Epithelial cell of prostate (primary cell): ENCODE measurements around the gene PPM1M.

Source experiments
- DNase-seq: peaks from one replicate; pipeline ENCODE4 v3.0.0-alpha.2; 2011; ENCODE audit warnings: low read depth, low spot score
- H3K27ac ChIP-seq: fragments of 450-650 bp; 2 replicates; pipeline ENCODE4 v1.5.1; 2017; ENCODE audit warnings: mild to moderate bottlenecking

The PPM1M gene

DNA sequence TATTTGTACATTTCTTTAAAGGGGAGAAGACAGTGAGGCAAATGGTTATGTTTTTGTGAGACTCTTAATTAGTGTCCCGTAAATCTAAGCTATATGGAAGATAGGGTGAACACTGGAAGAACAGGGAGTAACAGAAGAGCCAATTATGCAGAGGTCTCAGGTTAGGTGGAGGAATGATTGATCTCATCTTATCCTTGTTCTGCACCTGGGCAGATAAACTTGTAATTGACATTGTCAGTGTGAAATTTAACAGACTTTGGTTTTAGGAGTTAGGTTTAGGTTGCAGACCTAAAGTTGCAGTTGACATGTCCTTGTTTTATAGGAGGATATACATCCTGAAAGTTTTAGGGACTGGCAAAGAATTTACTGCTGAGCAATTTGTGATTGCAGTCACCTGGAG is 3.5 kb upstream of the PPM1M start:
- no peak overlapping the region for H3K27ac ChIP-seq

GRCh38 chr3:52243791-52244628 is 1.5 kb upstream of the PPM1M start:
- DNase-seq = no peak

More for the DNA sequence above, 3.5 kb upstream of the PPM1M start:
- DNase-seq = no peak

GRCh38 chr3:52246264-52246620 is 683 bp downstream of the PPM1M start:
- no peak for DNase-seq
- peak overlapping the region; percentile 67 for H3K27ac ChIP-seq

More at GRCh38 chr3:52243791-52244628, 1.5 kb upstream of the PPM1M start:
- H3K27ac ChIP-seq = peak overlapping the region; percentile 67

DNA sequence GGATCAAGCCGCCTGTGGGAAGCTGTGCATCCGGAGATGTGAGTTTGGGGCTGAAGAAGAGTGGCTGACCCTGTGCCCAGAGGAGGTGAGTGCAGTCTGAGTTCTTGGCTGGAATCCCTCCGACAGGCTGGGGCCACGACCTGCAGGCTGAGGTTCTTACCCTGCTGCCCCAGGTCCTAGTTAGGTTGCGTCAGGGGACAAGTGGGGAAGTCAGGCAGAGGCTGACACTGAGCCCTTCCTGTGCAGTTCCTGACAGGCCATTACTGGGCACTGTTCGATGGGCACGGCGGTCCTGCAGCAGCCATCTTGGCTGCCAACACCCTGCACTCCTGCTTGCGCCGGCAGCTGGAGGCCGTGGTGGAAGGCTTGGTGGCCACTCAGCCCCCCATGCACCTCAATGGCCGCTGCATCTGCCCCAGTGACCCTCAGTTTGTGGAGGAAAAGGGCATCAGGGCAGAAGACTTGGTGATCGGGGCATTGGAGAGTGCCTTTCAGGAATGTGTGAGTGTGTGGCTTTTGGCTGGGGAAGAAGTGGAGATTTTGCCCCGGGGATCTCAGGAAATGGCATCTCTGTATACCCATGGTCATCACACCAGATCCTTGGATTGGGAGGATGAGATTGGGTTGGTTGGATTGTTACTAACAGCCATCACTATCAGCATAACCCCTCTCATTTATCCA is 1.3 kb downstream of the PPM1M start:
- no peak for DNase-seq
- H3K27ac ChIP-seq = no peak overlapping the region

DNA sequence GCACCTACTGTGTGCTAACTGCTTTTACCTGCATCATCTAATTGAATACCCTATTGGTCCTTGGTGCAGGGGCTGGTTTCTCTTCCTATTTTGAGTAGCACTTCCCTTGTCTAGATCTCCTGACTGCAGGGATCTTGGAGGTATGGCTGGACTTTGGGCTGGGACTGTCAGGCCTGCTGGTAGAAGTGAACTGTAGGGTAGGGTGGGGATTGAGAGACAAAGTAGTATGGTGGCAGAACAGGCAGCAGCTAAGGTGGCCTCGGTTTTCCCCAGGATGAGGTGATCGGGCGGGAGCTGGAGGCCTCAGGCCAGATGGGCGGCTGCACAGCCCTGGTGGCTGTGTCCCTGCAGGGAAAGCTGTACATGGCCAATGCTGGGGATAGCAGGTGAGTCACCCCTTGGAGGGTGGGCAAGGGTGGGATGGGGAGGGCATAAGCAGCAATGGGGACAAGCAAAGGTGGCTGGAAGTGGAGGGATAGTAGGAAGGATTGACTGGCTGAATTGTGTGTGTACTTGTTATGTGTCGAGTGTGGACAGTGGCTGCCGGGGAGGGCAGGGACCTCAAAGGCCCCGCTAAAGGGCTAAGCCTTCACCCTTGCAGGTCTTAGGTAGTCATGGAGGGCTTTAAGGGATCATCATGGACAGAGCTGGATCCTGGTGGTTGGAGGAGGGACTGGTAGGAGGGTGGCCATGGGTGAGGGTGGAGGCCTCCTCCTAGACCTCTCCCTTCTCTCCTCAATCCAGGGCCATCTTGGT is 2.0 kb downstream of the PPM1M start:
- DNase-seq = no peak

GRCh38 chr3:52248165-52248541 is 2.6 kb downstream of the PPM1M start:
- H3K27ac ChIP-seq = no peak overlapping the region
- no peak for DNase-seq

More for the DNA sequence above, 2.0 kb downstream of the PPM1M start:
- H3K27ac ChIP-seq = no peak overlapping the region

DNA sequence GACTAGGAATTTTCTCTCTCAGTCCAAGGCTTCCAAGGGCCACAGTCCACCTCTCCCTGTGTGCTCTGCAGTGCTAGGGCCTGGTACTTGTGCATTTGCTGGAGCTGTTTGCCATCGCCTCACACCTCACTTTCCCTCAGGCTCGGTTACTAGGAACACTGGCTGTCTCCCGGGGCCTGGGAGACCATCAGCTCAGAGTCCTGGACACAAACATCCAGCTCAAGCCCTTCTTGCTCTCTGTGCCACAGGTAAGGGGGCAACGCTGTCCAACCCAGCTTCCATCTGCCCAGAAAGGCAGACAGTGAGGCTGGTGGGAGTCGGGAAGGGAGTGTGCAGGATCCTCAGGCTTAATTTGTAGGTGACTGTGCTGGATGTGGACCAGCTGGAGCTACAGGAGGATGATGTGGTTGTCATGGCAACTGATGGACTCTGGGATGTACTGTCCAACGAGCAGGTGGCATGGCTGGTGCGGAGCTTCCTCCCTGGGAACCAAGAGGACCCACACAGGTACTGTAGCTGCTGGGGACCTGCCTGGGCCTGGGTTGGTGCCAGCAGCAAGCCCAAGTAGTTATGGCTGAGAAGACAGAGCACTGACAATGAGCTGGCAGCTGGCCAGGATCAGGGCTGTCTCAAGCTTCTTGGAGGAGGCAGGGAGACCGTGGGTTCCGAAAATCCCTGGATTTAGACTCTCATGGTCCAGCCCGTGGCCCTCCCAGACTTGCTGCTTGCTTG is 3.4 kb downstream of the PPM1M start:
- DNase-seq = no peak
- no peak overlapping the region for H3K27ac ChIP-seq

- DNase-seq = no peak
- no peak overlapping the region for H3K27ac ChIP-seq
Observed at GRCh38 chr3:52249683-52250082, 4.1 kb downstream of the PPM1M start.

DNA sequence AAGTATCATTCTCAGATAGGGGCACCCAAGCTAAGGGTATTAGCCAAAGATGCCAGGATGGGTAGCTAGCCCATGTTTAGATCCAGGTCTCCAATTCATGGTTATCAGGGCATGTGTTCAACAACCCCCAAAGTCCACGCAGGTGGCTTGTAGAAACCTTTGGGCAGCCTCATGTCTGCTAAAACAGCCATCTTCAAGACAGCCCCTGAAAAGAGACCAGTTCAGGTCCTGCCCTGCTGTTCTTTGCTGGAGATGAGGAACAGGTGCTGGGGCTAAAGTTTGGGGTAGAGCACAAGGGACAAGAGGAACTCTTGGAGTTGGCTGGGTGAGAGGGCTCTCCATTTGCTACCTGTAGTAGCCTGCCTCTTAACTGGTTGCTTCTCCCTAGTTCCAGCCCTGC is 4.6 kb downstream of the PPM1M start:
- peak overlapping the region; percentile 5 for H3K27ac ChIP-seq
- DNase-seq = no peak

DNA sequence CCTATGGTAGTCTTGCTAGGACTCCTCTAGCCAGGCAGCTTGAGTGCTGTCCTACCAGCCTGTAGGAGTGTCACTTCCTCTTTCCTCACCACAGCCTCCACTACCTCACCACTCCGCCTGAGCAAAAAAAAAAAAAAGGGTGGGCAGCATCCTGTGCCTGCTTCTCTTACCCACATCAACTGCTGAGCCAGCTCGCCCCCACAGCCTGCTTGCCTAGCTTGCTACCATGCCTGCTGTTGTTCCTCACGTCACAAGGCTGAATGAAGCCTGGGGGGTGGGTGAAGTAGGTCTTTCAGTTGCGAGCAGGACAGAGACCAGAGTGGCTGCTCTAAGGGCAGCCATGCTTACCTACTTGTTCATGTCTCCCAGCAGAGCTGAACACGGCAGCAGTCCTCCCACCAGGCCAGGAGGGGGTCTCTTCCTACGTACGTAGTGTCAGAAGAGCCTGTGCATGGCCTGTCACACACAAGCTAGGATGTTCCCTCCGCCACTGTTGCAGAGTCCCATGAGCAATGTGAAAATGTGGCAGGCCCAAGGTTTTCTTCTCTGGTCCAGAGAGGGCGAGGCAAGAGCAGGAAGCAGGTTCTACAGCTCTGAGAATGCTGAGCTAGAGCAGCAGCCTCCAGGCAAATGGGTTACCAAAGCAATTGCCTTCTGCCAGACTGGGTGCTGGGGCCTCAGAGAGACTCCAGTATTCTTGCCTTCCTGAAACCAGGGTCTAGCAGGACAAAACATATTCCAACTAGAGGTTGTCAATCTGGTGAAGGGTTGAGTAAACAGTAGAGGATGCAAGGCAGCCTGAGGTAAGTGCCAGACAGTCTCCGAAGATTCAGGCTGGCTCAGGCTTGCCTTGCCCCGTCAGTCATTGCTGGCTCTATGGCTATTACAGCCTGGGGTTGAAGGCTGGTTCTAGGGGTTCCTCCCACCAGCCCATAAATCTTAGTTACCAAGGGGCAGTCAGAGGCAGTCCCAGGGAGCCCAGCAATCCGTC is 8.1 kb downstream of the PPM1M start:
- H3K27ac ChIP-seq = peak overlapping the region; percentile 70
- no peak for DNase-seq

GRCh38 chr3:52254608-52255007 is 9.0 kb downstream of the PPM1M start:
- no peak for DNase-seq
- peak overlapping the region; percentile 70 for H3K27ac ChIP-seq

DNA sequence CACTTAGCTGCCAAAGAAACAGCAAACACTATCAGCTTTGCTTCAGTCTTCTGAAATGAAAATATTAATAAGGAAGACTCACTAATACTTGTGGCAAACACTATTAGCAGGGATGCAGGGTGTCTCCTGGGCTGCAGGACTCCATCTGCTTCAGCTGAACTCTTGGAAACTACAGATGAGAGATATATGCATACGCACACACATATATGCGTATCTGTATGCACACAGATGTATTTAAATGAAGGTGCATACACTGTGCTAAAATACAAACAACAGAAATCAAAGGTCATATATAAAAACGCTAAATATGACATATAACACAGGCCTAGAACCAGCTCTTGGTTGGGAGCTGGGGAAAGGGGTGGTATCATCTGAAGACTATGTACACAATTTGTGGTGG is 10.6 kb downstream of the PPM1M start:
- no peak for DNase-seq
- H3K27ac ChIP-seq = no peak overlapping the region

DNA sequence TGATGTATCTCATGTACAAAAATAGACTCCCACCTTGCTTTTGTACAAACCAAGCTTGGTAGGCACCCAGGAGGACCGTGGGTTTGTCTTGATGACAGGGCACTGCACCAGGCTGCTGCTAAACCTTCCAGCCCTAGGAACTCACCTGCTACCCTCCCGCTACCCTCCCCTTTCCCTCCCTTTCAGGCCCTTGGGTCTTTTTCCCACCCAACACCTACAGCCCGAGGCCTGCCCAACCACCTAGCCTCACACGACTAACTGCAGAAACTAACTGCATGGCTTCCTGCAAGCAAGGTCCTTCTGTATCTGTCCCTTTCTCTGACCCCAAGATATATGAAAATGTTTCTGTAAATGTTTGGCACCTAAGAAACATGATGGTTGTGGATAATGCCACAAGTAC is 11.1 kb downstream of the PPM1M start:
- H3K27ac ChIP-seq = no peak overlapping the region
- no peak for DNase-seq

DNA sequence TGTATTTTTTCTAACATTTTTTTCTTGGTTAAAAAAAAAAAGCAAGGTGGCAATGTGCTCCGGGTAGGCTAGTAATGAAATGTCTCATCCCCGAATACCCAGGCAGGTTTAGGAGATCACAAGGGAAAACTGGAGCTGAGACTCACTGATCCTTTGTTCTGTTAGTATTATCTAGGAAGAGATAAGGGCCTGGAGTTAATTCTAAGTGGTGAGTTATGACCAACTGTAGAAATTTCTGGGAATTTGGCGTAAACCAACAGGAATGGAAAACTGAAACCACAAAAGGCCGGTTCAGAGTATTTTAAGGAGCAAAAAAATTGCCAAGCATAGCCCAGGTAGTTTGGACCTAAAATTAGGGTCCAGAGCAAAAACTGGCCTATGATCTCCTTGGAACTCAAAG is 12.4 kb downstream of the PPM1M start:
- H3K27ac ChIP-seq = no peak overlapping the region
- no peak for DNase-seq

DNA sequence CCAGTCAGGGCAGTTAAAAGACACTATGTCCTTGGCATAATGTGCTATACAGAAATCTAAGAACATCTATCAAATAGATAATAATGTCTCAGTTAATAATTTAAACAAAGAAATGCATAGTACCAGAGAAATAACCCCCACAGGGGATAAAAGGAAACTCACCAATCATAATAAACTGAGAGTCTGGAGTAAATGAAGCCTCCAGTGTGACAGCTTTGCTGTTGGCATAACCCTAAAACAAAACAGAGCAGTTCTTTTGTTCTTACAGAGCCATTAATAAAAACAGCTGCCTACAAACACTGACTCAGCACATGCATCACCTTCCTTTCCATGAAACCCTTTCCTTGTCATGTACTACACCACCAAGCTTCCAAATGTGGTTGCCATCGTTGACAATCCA is 13.5 kb downstream of the PPM1M start:
- no peak for DNase-seq
- peak overlapping the region; percentile 14 for H3K27ac ChIP-seq

DNA sequence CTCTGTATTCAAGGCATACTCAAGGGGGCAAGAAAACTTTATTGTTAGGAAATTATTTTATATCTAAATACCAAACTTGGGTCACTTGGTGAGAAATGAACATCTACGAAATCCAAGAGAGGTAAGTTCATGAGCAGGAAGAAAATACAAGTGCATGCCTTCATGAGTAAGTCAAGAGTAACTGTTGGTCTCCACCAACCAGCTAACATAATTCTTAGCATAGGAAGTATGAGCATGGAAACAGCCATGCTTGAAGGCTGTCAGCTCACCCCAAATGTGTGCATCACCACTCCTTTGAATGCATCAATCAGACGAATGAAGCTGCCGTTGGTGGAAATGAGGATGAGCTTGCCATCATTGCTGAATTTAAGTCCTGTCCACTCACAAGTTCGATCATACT is 13.9 kb downstream of the PPM1M start:
- H3K27ac ChIP-seq = peak overlapping the region; percentile 14

GRCh38 chr3:52262447-52262846 is 16.9 kb downstream of the PPM1M start:
- no peak for DNase-seq
- H3K27ac ChIP-seq = no peak overlapping the region

More for the DNA sequence above, 13.9 kb downstream of the PPM1M start:
- DNase-seq = no peak

DNA sequence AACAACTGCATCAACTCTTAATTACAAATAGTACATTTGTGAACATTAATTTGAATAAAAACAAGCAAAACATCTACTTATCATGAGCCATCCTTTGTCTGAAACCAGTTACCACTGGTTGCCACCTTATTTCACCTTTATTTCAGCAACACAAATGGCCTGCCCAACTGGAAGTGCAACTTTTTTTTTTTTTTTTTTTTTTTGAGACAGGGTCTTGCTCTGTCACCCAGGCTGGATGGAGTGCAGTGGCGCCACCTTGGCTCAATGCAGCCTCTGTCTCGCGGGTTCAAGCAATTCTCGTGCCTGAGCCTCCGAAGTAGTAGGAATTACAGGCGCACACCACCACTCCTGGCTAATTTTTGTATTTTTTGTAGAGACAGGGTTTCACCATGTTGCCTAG is 19.8 kb downstream of the PPM1M start:
- no peak overlapping the region for H3K27ac ChIP-seq
- DNase-seq = no peak

DNA sequence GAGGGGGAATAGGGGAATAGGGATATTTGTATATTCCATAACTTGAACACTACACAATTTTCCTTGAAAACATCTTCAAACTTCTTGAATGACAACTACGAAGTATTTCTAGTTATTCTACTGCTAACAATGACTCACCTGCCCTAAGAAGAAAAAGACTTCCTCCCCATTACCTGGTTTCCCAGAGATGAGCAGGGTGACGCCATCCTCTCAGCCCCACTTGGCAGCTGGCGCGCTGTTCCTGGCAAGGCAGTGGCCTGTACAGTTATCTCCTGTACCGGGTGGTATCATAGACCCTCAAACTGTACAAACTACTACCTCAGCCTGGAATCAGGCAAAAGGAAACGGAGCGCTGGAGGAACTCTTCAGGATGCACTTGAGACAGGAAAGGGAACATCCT is 22.5 kb downstream of the PPM1M start:
- no peak for DNase-seq

More for the DNA sequence above, 22.5 kb downstream of the PPM1M start:
- peak overlapping the region; percentile 28 for H3K27ac ChIP-seq
